Gastrocnemius medialis (tissue), 4 donors: Measurements from ENCODE around the gene C1orf198. TPM values are rescaled to one million over a fixed set of nuclear protein-coding genes. Genes with fewer than 3 reads are reported as not detected.

Experiments used
- ATAC-seq, 2 donors: fragments of 150-250 bp; one replicate each; pipeline ENCODE4 v1.9.1; 2016
- DNase-seq, 2 donors: peaks; one replicate each; pipeline ENCODE4 v3.0.0-alpha.2; 2019
- H3K27ac ChIP-seq, 4 donors: fragments of 200-600 bp; sonication (generic); 1 replicate in 1 of 4; 2 replicates in 3 of 4; pipeline ENCODE4 v1.5.1; 2016 to 2018; ENCODE audit warnings: mild to moderate bottlenecking in 2 of 4, moderate library complexity in 1 of 4
- H3K27me3 ChIP-seq, 3 donors: fragments of 200-600 bp; sonication (generic) in 2 of 3; 1 replicate in 1 of 3; 2 replicates in 2 of 3; pipeline versions ENCODE4 v1.5.1 to v1.6.0; 2016 to 2019; ENCODE audit warnings: mild to moderate bottlenecking in 1 of 3, moderate library complexity in 1 of 3
- H3K36me3 ChIP-seq, 2 donors: fragments of 200-600 bp; sonication (generic) in 1 of 2; one replicate each; pipeline ENCODE4 v1.5.1; 2017 to 2018
- H3K4me1 ChIP-seq, 2 donors: fragments of 200-600 bp; sonication (generic) in 1 of 2; one replicate each; pipeline ENCODE4 v1.5.1; 2016 to 2017; ENCODE audit warnings: mild to moderate bottlenecking in 2 of 2
- H3K4me3 ChIP-seq, 4 donors: fragments of 200-600 bp; sonication (generic) in 3 of 4; 1 replicate in 1 of 4; 2 replicates in 3 of 4; pipeline ENCODE4 v1.5.1; 2016 to 2019; ENCODE audit warnings: mild to moderate bottlenecking in 2 of 4
- H3K9me3 ChIP-seq, 3 donors: fragments of 200-600 bp; sonication (generic) in 2 of 3; 1 replicate in 1 of 3; 2 replicates in 2 of 3; pipeline ENCODE4 v1.5.1; 2016 to 2019
- CTCF ChIP-seq, 5 experiments: fragments of 450-650 bp in 3 of 5; fragments of 200-600 bp in 2 of 5; sonication (generic) in 2 of 5; IDR thresholded peaks in 4 of 5; conservative IDR thresholded peaks in 1 of 5; 1 replicate in 4 of 5; 2 replicates in 1 of 5; pipeline ENCODE4 v1.5.1; 2016 to 2019; ENCODE audit warnings: antibody characterized with exemption in 5 of 5, mild to moderate bottlenecking in 3 of 5, moderate library complexity in 3 of 5
- POLR2A ChIP-seq, 2 donors: fragments of 450-650 bp; IDR thresholded peaks; one replicate each; pipeline ENCODE4 v1.6.1; 2017; ENCODE audit warnings: antibody characterized with exemption in 2 of 2, mild to moderate bottlenecking in 2 of 2, moderate library complexity in 2 of 2
- in situ Hi-C, 4 donors: fragments of 200-750 bp; cut with MboI; loops; one replicate each; pipeline versions ENCODE4 v1.15.0 to v1.8.0; 2017; ENCODE audit warnings: low sequenced_read_pairs in 4 of 4
- intact Hi-C: fragments of 100-400 bp; cut with DNase I; formaldehyde crosslinking; loops from one replicate; pipeline ENCODE4 v1.15.1; 2023; ENCODE audit warnings: low total_unique reads
- total RNA-seq, 4 donors: library from RNA; depleted of rRNA; stranded (reverse); fragments of >200 nt; gene quantifications; one replicate each; pipeline versions ENCODE4 v1.1.0 to v1.2.3, GENCODE V29; 2016

C1orf198 gene
- total RNA-seq, 4 donors from 2014 or later = 281 to 590 (median 339) TPM

DNA sequence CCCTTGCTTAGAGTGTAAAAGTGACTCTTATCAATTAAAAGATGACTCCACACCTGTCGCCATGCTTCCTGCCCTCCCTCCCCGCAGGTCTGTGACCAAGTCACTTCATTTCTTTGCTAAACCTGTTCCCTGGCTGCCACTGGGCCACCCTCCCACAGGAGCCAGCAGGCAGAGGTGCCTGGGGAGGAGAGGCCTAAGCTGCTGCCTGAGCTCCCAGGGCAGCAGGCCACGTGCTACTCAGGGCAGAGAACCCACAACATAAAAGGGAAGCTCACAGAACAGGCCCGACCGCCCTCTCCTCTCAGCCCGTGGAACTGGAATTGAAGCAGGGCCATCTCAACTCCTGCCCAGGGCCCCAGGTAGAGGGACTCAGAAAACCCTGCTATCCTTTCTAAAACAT, 4.9 kb downstream of the C1orf198 start:
- TF ChIP-seq POLR2A (IDR thresholded peaks at IDR 0.05) (peak in 1 of 2 donors; percentile 18), CTCF (IDR thresholded peaks at IDR 0.05 in 4 of 5, conservative IDR thresholded peaks at IDR 0.05 in 1 of 5) (no peak)
- Histone ChIP-seq H3K4me3 (no peak overlapping the region), H3K27me3 (no peaks in the 10 kb centered on the region), H3K36me3 (no peaks in the 10 kb centered on the region), H3K4me1 (peaks cover 66 to 80% of the 10 kb centered on the region in 2 donors), H3K27ac (peak overlapping the region; percentile 80 to 95 (median 89)), H3K9me3 (no peaks in the 10 kb centered on the region)
- intact Hi-C loops (loop anchor here (5.0 to 10.0 kb wide), 3 partner anchors 151 to 979 kb away; partner anchors contain the start of genes AGT and EGLN1), in situ Hi-C loops (no loop called here)
- DNase-seq (peak in 1 of 2 donors; percentile 57), ATAC-seq (no peak)

DNA sequence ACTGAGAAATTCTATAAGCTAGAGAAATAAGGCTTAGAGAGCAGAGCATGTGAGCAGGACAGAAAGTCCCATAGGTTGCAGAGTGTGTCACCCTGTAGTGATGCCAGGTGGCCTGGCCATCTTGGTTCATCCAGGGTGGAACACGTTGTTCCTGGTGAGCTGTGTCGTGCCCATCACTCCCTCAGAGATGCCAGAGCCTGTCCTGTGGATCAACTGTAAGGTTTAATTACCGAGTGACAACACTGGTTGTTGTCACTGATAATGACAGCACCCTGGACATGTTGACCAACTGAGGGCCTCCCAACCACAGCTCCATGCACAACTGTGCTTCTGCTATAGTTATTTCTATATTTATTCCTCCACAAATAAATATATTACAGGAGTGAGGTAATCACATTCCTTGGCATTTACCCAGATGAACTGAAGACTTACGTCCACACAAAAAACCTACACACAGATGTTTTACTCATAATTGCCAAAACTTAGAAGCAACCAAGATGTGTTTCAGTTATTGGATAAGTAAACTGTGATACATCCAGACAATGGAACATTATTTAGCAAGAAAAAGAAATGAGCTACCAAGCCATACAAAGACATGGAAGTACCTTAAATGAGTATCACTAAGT, 6.2 kb downstream of the C1orf198 start:
- peak; percentile 91 to 93 for DNase-seq
- H3K4me1 ChIP-seq = peaks cover 80 to 93% of the 10 kb centered on the region in 2 donors
- TF ChIP-seq POLR2A (IDR thresholded peaks at IDR 0.05) (peak; percentile 19 to 74), CTCF (IDR thresholded peaks at IDR 0.05 in 4 of 5, conservative IDR thresholded peaks at IDR 0.05 in 1 of 5) (no peak)
- H3K27me3 ChIP-seq = no peaks in the 10 kb centered on the region
- in situ Hi-C loops = no loop called here
- ATAC-seq = peak; percentile 85
- H3K9me3 ChIP-seq = no peaks in the 10 kb centered on the region
- intact Hi-C loops = loop anchor here (1.0 to 10.0 kb wide), 4 partner anchors 37 to 977 kb away; partner anchors contain the start of genes AGT and EGLN1
- no peak overlapping the region for H3K4me3 ChIP-seq
- no peaks in the 10 kb centered on the region for H3K36me3 ChIP-seq
- peak overlapping the region; percentile 80 to 95 (median 89) for H3K27ac ChIP-seq

DNA sequence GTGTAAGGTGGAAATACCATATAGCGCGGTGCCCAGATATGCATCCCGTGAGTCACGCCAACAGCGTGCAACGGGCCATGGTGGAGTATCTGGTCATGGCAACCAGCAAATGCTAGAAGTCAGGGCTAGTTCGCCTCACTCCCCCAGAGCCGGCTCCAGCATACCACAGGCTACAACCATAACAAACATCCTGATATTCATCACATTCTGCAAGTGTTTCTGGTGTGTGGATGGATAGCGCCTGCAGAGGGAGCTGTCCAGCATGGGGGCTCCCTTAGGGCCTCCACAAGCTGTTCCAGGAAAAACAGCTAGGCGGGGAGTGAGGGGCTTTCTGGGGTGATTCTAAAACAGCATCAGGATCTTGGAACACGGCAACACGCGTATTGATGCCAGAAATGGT, 6.8 kb downstream of the C1orf198 start:
- Histone ChIP-seq H3K36me3 (no peaks in the 10 kb centered on the region), H3K9me3 (no peaks in the 10 kb centered on the region), H3K27ac (peak overlapping the region; percentile 80 to 95 (median 89)), H3K27me3 (no peaks in the 10 kb centered on the region), H3K4me3 (no peak overlapping the region), H3K4me1 (peaks cover 85 to 93% of the 10 kb centered on the region in 2 donors)
- in situ Hi-C loops = no loop called here
- TF ChIP-seq POLR2A (IDR thresholded peaks at IDR 0.05) (no peak), CTCF (IDR thresholded peaks at IDR 0.05 in 4 of 5, conservative IDR thresholded peaks at IDR 0.05 in 1 of 5) (peak in 2 of 5 experiments; percentile 26 to 34)
- DNase-seq (no peak), ATAC-seq (no peak)
- intact Hi-C loops = loop anchor here (5.0 to 10.0 kb wide), 3 partner anchors 149 to 977 kb away; partner anchors contain the start of genes AGT and EGLN1

DNA sequence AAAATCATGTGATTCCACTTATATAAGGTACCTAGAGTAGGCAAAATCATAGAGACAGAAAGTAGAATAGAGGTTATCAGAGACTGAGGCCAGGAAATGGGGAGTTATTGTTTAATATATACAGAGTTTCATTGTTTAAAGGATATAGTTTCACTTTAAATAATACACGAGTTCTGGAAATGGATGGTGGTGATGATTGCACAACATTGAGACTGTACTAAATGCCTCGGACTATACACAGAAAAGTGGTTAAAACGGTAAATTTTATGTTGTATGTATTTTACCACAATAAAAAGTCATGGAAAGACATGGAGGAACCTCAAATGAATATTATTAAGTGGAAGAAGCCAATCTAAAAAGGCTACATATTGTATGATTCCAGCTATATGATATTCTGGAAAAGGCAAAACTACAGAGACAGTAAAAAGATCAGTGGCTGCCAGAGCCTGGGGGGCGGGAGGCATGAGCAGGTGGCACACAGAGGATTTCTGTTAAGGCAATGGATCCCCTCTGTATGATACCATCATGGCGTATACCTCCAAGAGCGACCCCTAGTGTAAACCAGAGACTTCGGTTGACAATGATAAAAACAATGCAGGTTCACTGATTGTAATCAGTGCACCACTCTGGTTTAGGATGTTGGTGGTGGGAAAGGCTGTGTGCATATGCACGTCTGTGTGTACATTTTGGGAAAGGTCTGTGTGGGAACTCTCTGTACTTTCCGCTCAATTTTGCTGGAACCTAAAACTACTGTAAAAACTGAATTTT, 7.5 kb downstream of the C1orf198 start:
- in situ Hi-C loops (no loop called here), intact Hi-C loops (loop anchor here (5.0 to 10.0 kb wide), 3 partner anchors 148 to 976 kb away; partner anchors contain the start of genes AGT and EGLN1)
- ATAC-seq = no peak
- H3K36me3 ChIP-seq = no peaks in the 10 kb centered on the region
- TF ChIP-seq CTCF (IDR thresholded peaks at IDR 0.05 in 4 of 5, conservative IDR thresholded peaks at IDR 0.05 in 1 of 5) (no peak), POLR2A (IDR thresholded peaks at IDR 0.05) (no peak)
- peaks cover 88 to 89% of the 10 kb centered on the region in 2 donors for H3K4me1 ChIP-seq
- H3K4me3 ChIP-seq = no peak overlapping the region
- no peak for DNase-seq
- no peaks in the 10 kb centered on the region for H3K9me3 ChIP-seq
- H3K27ac ChIP-seq = peak overlapping the region; percentile 80 to 95 (median 89)
- no peaks in the 10 kb centered on the region for H3K27me3 ChIP-seq
